ENCODE results near the gene OR1J4.

The OR1J4 gene

GRCh38 chr9:122518841-122519240, at the start of gene OR1J4:
Gene OR1J4, plus strand, starts transcription at chr9:122519141. Its CDS starts 0 bp downstream, at chr9:122519141.
- no peak within 1 kb of the TSS for H3K27ac ChIP-seq
- TF ChIP-seq ZFX (IDR thresholded peaks at IDR 0.05; ENCODE audit: borderline replicate concordance) (no peak), CTCF (IDR thresholded peaks at IDR 0.05) (no peak)

GRCh38 chr9:122474561-122474960, 44.4 kb upstream of the OR1J4 start:
- no peak for TF ChIP-seq CTCF (IDR thresholded peaks at IDR 0.05)
- no peak for TF ChIP-seq ZFX (IDR thresholded peaks at IDR 0.05; ENCODE audit: borderline replicate concordance)
- H3K27ac ChIP-seq: no peak overlapping the region

- no peak overlapping the region for H3K27ac ChIP-seq
- TF ChIP-seq CTCF (IDR thresholded peaks at IDR 0.05) (no peak), ZFX (IDR thresholded peaks at IDR 0.05; ENCODE audit: borderline replicate concordance) (no peak)
Observed at GRCh38 chr9:122475717-122476116, 43.2 kb upstream of the OR1J4 start.

- TF ChIP-seq ZFX (IDR thresholded peaks at IDR 0.05; ENCODE audit: borderline replicate concordance) (no peak), CTCF (IDR thresholded peaks at IDR 0.05) (no peak)
- no peak overlapping the region for H3K27ac ChIP-seq
Observed at GRCh38 chr9:122477346-122477745, 41.6 kb upstream of the OR1J4 start.

GRCh38 chr9:122477826-122478225, 41.1 kb upstream of the OR1J4 start, which contains the start of gene OR1J1:
Gene OR1J1, minus strand, starts transcription at chr9:122477926. Its CDS starts 0 bp downstream, at chr9:122477926.
- H3K27ac ChIP-seq: no peak within 1 kb of the TSS
- no peak for TF ChIP-seq CTCF (IDR thresholded peaks at IDR 0.05)
- no peak for TF ChIP-seq ZFX (IDR thresholded peaks at IDR 0.05; ENCODE audit: borderline replicate concordance)

- no peak overlapping the region for H3K27ac ChIP-seq
- no peak for TF ChIP-seq CTCF (IDR thresholded peaks at IDR 0.05)
- no peak for TF ChIP-seq ZFX (IDR thresholded peaks at IDR 0.05; ENCODE audit: borderline replicate concordance)
Observed at GRCh38 chr9:122479062-122479461, 39.9 kb upstream of the OR1J4 start.

GRCh38 chr9:122498883-122499288, 20.1 kb upstream of the OR1J4 start:
- no peak for TF ChIP-seq ZFX (IDR thresholded peaks at IDR 0.05; ENCODE audit: borderline replicate concordance)
- peak; percentile 94 for TF ChIP-seq CTCF (IDR thresholded peaks at IDR 0.05)
- no peak overlapping the region for H3K27ac ChIP-seq

All from 22Rv1 (cell line).